A549 (cell line): ENCODE measurements around the gene PIR. TPM values are rescaled to one million over a fixed set of nuclear protein-coding genes. Genes with fewer than 3 reads are reported as not detected.
A peak's percentile ranks its signal among the peaks of the same experiment; 100 is the strongest.

Experiments
- ATAC-seq, 2 experiments: fragments of 200-7000 bp in 1 of 2; fragments of >200 bp in 1 of 2; cut with Nextera tagmentation in 1 of 2; cut with Tn5 transposase in 1 of 2; 3 replicates each; pipeline versions ENCODE4 v1.8.0 to v1.9.1; 2018 to 2020; ENCODE audit warnings: mild to moderate bottlenecking in 1 of 2, moderate library complexity in 1 of 2
- CTCF ChIA-PET: fragments of 300-600 bp; sonication (Branson Sonifier 250); formaldehyde crosslinking; extraction: SDS; loops from one replicate; lab custom pipeline; 2021; ENCODE audit warnings: antibody characterized with exemption, inconsistent platforms; lab: Yijun Ruan, JAX
- POLR2A ChIA-PET: fragments of 350-600 bp; formaldehyde crosslinking; extraction: SDS; loops from one replicate; lab custom pipeline; 2021; ENCODE audit warnings: antibody characterized with exemption, inconsistent platforms; lab: Yijun Ruan, JAX
- DNase-seq, 2 experiments: peaks; one replicate each; pipeline versions ENCODE4 v3.0.0 to v3.0.0-alpha.2; 2011 to 2016; ENCODE audit warnings: low read depth in 1 of 2, low spot score in 1 of 2
- FAIRE-seq: peaks from 2 replicates; lab custom pipeline; 2011; peaks lifted over from hg19 to GRCh38; lab: Jason Lieb, UNC
- H3K27ac ChIP-seq, 2 experiments: fragments of >200 bp; sonication (Bioruptor Twin); formaldehyde crosslinking; 3 replicates each; pipeline ENCODE4 v1.5.1; 2016 to 2017
- H3K4me1 ChIP-seq: fragments of >200 bp; sonication (Bioruptor Twin); formaldehyde crosslinking; 3 replicates; pipeline ENCODE4 v1.6.1; 2016
- H3K4me2 ChIP-seq: fragments of >200 bp; sonication (Bioruptor Twin); formaldehyde crosslinking; 3 replicates; pipeline ENCODE4 v1.6.1; 2016
- H3K4me3 ChIP-seq: fragments of >200 bp; sonication (Bioruptor Twin); formaldehyde crosslinking; 3 replicates; pipeline ENCODE4 v1.5.1; 2016
- H3K9me3 ChIP-seq: fragments of >200 bp; sonication (Bioruptor Twin); formaldehyde crosslinking; 3 replicates; pipeline ENCODE4 v1.6.1; 2016
- CBX2 ChIP-seq: fragments of 200-600 bp; sonication (generic); IDR thresholded peaks from 2 replicates; pipeline ENCODE4 v1.6.1; 2016; ENCODE audit warnings: low read depth, mild to moderate bottlenecking, borderline replicate concordance
- CEBPB ChIP-seq, 2 experiments: fragments of >200 bp in 1 of 2; sonication (Bioruptor Twin) in 1 of 2; formaldehyde crosslinking in 1 of 2; IDR thresholded peaks; 2 replicates each; pipeline ENCODE4 v1.6.1; 2012 to 2016
- EHMT2 ChIP-seq: fragments of 200-600 bp; sonication (generic); IDR thresholded peaks from 2 replicates; pipeline ENCODE4 v1.6.1; 2016; ENCODE audit warnings: antibody characterized with exemption, low read depth, mild to moderate bottlenecking, moderate library complexity
- EP300 ChIP-seq, 2 experiments: fragments of >200 bp; sonication (Bioruptor Twin); formaldehyde crosslinking; IDR thresholded peaks; 2 replicates in 1 of 2; 3 replicates in 1 of 2; pipeline ENCODE4 v1.6.1; 2016 to 2017
- ESRRA ChIP-seq: fragments of 150-350 bp; IDR thresholded peaks from 2 replicates; pipeline ENCODE4 v1.6.1; 2014; ENCODE audit warnings: mild to moderate bottlenecking, low read length, borderline replicate concordance
- FOSB ChIP-seq: fragments of 250-450 bp; sonication (Bioruptor Pico); IDR thresholded peaks from 2 replicates; pipeline ENCODE4 v1.5.0; 2020; ENCODE audit warnings: mild to moderate bottlenecking, moderate library complexity
- FOSL2 ChIP-seq, 2 experiments: fragments of 450-650 bp in 1 of 2; fragments of >200 bp in 1 of 2; sonication (Bioruptor Twin) in 1 of 2; formaldehyde crosslinking; IDR thresholded peaks; 2 replicates each; pipeline versions ENCODE4 v1.5.0 to v1.6.1; 2016 to 2020; ENCODE audit warnings: mild to moderate bottlenecking in 1 of 2, moderate library complexity in 1 of 2
- HOXB13 ChIP-seq: fragments of 250-450 bp; sonication (Bioruptor Pico); IDR thresholded peaks from 2 replicates; pipeline ENCODE4 v1.5.0; 2020; ENCODE audit warnings: low read depth, mild to moderate bottlenecking, moderate library complexity
- JUNB ChIP-seq: fragments of >200 bp; sonication (Bioruptor Twin); formaldehyde crosslinking; IDR thresholded peaks from 2 replicates; pipeline ENCODE4 v1.6.1; 2016
- KDM1A ChIP-seq: fragments of 200-600 bp; sonication (generic); IDR thresholded peaks from 2 replicates; pipeline ENCODE4 v1.6.1; 2016; ENCODE audit warnings: low read depth, mild to moderate bottlenecking
- MAFK ChIP-seq: fragments of 450-650 bp; IDR thresholded peaks from 2 replicates; pipeline ENCODE4 v1.6.1; 2014; ENCODE audit not compliant: partially characterized antibody
- MYC ChIP-seq: IDR thresholded peaks from 2 replicates; pipeline ENCODE4 v1.6.1; 2012; ENCODE audit warnings: mild to moderate bottlenecking, inconsistent platforms, low read length, improper control_type of control experiment, borderline replicate concordance
- NPAS2 ChIP-seq: fragments of 250-450 bp; sonication (Bioruptor Pico); IDR thresholded peaks from 2 replicates; pipeline ENCODE4 v1.8.0; 2022; ENCODE audit warnings: mild to moderate bottlenecking, moderate library complexity, borderline replicate concordance
- PHF8 ChIP-seq: fragments of 200-600 bp; sonication (generic); IDR thresholded peaks from 2 replicates; pipeline ENCODE4 v1.6.1; 2016; ENCODE audit warnings: low read depth, mild to moderate bottlenecking, antibody characterized with exemption, moderate library complexity, borderline replicate concordance
- RAD21 ChIP-seq, 2 experiments: fragments of >200 bp in 1 of 2; sonication (Bioruptor Twin) in 1 of 2; formaldehyde crosslinking in 1 of 2; IDR thresholded peaks in 1 of 2; conservative IDR thresholded peaks in 1 of 2; 2 replicates in 1 of 2; 3 replicates in 1 of 2; pipeline ENCODE4 v1.6.1; 2012 to 2018; ENCODE audit warnings: inconsistent platforms in 1 of 2
- RFX5 ChIP-seq: fragments of 450-650 bp; IDR thresholded peaks from 2 replicates; pipeline ENCODE4 v1.7.1; 2014; ENCODE audit warnings: antibody characterized with exemption, mild to moderate bottlenecking, moderate library complexity
- RNF2 ChIP-seq: fragments of 200-600 bp; sonication (generic); IDR thresholded peaks from 2 replicates; pipeline ENCODE4 v1.6.1; 2016; ENCODE audit warnings: low read depth, mild to moderate bottlenecking, antibody characterized with exemption, moderate library complexity, borderline replicate concordance
- TFCP2L1 ChIP-seq: fragments of 250-450 bp; sonication (Bioruptor Pico); IDR thresholded peaks from 2 replicates; pipeline ENCODE4 v1.5.0; 2021; ENCODE audit warnings: mild to moderate bottlenecking
- TP53 ChIP-seq: fragments of 250-450 bp; sonication (Bioruptor Pico); IDR thresholded peaks from 2 replicates; pipeline ENCODE4 v1.5.0; 2021; ENCODE audit warnings: mild to moderate bottlenecking, moderate library complexity
- WGBS: methylation state at CpG from one replicate; pipeline ENCODE4 v1.1.6; 2017; ENCODE audit errors: missing lambda C conversion rate; 5-methylcytosine and 5-hydroxymethylcytosine counted together
- polyA plus RNA-seq, 4 experiments: library from polyadenylated mRNA; depleted of rRNA in 3 of 4; stranded (reverse); fragments of >200 nt; fragmentation: RNase III in 1 of 4; extraction: RNeasy Plus Mini Kit Qiagen cat#74134 plus additional on column Dnase treatment in 1 of 4; gene quantifications; 2 replicates in 3 of 4; 3 replicates in 1 of 4; pipeline ENCODE4 v1.2.3, GENCODE V29; 2011 to 2017
- TF ChIP-seq, protein P1 (sequence below): fragments of 250-450 bp; sonication (Bioruptor Pico); IDR thresholded peaks from 2 replicates; pipeline ENCODE4 v1.5.0; 2021; ENCODE audit warnings: mild to moderate bottlenecking, moderate library complexity, borderline replicate concordance
- TF ChIP-seq, protein P2 (sequence below): IDR thresholded peaks from 2 replicates; pipeline ENCODE4 v1.6.1; 2012
- TF ChIP-seq, protein P3 (sequence below): fragments of 200-600 bp; sonication (generic); IDR thresholded peaks from 2 replicates; pipeline ENCODE4 v1.6.1; 2016; ENCODE audit warnings: antibody characterized with exemption, mild to moderate bottlenecking, moderate library complexity

PIR gene
- polyA plus RNA-seq, 2 of the 4 experiments (the other 2 are of a cell fraction): 62.7 to 120 TPM

DNA sequence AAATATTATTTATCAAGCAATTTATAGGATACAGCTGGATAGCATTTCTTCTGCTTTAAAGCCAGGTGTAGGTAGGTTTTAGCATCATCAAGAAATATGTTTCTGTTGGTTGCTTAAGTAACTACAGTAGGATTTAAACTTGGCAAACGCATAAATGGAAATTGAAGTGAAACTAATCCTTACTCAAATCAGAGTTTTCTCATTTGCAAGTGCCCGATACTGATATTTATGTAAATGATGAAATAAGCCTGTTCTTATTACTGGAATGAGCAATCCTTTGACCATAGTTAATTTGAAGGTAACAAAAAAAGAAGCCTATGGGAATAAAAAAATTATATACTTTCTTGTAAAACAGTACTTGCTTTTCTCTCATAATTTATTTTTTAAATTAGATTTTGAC, 134.6 kb downstream of the PIR start:
- 90% methylated on average over 2 of the region's 2 CpGs for WGBS
- Histone ChIP-seq H3K4me1 (no peaks in the 10 kb centered on the region), H3K9me3 (no peaks in the 10 kb centered on the region), H3K27ac (no peak overlapping the region), H3K4me2 (no peak overlapping the region), H3K4me3 (no peak overlapping the region)
- no peak for TF ChIP-seq FOSL2 (IDR thresholded peaks at IDR 0.05)
- no peak for TF ChIP-seq FOSL2 (CRISPR knock-in tag; IDR thresholded peaks at IDR 0.05)
- no peak for TF ChIP-seq KDM1A
- TF ChIP-seq ESRRA: no peak
- no peak for TF ChIP-seq JUNB
- TF ChIP-seq RNF2: no peak
- no peak for TF ChIP-seq FOSB (CRISPR knock-in tag)
- TF ChIP-seq HOXB13 (CRISPR knock-in tag): no peak
- no peak for TF ChIP-seq RFX5
- no peak for TF ChIP-seq CBX2
- no peak for TF ChIP-seq TP53
- no peak for TF ChIP-seq RAD21 (conservative IDR thresholded peaks at IDR 0.05 in 1 of 2, IDR thresholded peaks at IDR 0.05 in 1 of 2)
- TF ChIP-seq EHMT2: no peak
- TF ChIP-seq, protein P1, sequence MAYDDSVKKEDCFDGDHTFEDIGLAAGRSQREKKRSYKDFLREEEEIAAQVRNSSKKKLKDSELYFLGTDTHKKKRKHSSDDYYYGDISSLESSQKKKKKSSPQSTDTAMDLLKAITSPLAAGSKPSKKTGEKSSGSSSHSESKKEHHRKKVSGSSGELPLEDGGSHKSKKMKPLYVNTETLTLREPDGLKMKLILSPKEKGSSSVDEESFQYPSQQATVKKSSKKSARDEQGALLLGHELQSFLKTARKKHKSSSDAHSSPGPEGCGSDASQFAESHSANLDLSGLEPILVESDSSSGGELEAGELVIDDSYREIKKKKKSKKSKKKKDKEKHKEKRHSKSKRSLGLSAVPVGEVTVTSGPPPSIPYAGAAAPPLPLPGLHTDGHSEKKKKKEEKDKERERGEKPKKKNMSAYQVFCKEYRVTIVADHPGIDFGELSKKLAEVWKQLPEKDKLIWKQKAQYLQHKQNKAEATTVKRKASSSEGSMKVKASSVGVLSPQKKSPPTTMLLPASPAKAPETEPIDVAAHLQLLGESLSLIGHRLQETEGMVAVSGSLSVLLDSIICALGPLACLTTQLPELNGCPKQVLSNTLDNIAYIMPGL (CRISPR knock-in tag): no peak
- no peak for TF ChIP-seq NPAS2 (CRISPR knock-in tag)
- TF ChIP-seq TFCP2L1: no peak
- TF ChIP-seq, protein P2, sequence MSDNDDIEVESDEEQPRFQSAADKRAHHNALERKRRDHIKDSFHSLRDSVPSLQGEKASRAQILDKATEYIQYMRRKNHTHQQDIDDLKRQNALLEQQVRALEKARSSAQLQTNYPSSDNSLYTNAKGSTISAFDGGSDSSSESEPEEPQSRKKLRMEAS: no peak
- TF ChIP-seq MYC: no peak
- ATAC-seq: no peak
- FAIRE-seq: no peak
- ChIA-PET CTCF (interaction anchor here (1.5 to 2.9 kb wide), 2 partner anchors 9 to 110 kb away, joined by 3 to 16 read pairs; no protein-coding TSS in a partner anchor), POLR2A (no interaction called here)
- DNase-seq: no peak

DNA sequence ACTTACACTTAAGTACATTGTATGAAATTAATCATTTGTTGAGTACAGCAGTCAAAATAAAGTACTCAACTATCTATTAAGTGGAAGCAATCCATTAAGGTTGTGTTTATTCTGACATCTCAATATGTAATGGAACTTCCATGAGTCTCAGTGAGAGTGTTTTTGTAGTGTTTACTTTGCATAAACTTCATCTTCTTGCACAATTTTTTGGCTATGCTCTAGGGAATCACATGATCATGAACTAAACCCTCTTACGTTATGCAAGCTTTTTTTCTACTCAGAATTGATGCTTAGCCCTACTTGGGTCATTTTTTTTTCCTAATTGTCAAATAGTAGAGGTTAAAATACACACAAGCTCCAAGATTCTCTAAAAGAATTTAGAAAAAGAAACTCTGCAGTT, 136.7 kb downstream of the PIR start:
- H3K4me3 ChIP-seq: no peak overlapping the region
- ATAC-seq (no peak), DNase-seq (no peak), FAIRE-seq (no peak)
- H3K4me2 ChIP-seq: no peak overlapping the region
- no peaks in the 10 kb centered on the region for H3K9me3 ChIP-seq
- H3K27ac ChIP-seq: no peak overlapping the region
- 91% methylated on average over 1 of the region's 1 CpG for WGBS
- H3K4me1 ChIP-seq: no peaks in the 10 kb centered on the region
- ChIA-PET POLR2A (no interaction called here), CTCF (no interaction called here)
- TF ChIP-seq PHF8 (no peak), TP53 (no peak), EP300 (IDR thresholded peaks at IDR 0.05) (no peak), CEBPB (IDR thresholded peaks at IDR 0.05) (0 out of 4 replicates have a peak, but pooled peaks of 1 of the 2 experiments have one; percentile 8), RNF2 (no peak), MAFK (no peak)
- TF ChIP-seq, protein P3, sequence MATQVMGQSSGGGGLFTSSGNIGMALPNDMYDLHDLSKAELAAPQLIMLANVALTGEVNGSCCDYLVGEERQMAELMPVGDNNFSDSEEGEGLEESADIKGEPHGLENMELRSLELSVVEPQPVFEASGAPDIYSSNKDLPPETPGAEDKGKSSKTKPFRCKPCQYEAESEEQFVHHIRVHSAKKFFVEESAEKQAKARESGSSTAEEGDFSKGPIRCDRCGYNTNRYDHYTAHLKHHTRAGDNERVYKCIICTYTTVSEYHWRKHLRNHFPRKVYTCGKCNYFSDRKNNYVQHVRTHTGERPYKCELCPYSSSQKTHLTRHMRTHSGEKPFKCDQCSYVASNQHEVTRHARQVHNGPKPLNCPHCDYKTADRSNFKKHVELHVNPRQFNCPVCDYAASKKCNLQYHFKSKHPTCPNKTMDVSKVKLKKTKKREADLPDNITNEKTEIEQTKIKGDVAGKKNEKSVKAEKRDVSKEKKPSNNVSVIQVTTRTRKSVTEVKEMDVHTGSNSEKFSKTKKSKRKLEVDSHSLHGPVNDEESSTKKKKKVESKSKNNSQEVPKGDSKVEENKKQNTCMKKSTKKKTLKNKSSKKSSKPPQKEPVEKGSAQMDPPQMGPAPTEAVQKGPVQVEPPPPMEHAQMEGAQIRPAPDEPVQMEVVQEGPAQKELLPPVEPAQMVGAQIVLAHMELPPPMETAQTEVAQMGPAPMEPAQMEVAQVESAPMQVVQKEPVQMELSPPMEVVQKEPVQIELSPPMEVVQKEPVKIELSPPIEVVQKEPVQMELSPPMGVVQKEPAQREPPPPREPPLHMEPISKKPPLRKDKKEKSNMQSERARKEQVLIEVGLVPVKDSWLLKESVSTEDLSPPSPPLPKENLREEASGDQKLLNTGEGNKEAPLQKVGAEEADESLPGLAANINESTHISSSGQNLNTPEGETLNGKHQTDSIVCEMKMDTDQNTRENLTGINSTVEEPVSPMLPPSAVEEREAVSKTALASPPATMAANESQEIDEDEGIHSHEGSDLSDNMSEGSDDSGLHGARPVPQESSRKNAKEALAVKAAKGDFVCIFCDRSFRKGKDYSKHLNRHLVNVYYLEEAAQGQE: no peak
